BE2C (cell line): ENCODE measurements around the gene SHF.

Experiments
- DNase-seq: peaks from one replicate; pipeline ENCODE4 v3.0.0-alpha.2; 2020
- H3K27me3 ChIP-seq: fragments of 250-450 bp; sonication (Bioruptor Pico); 2 replicates; pipeline ENCODE4 v1.5.1; 2020; ENCODE audit warnings: mild to moderate bottlenecking
- H3K36me3 ChIP-seq: fragments of 250-450 bp; sonication (Bioruptor Pico); 2 replicates; pipeline ENCODE4 v1.5.1; 2020; ENCODE audit warnings: mild to moderate bottlenecking
- H3K4me1 ChIP-seq: fragments of 250-450 bp; sonication (Bioruptor Pico); 2 replicates; pipeline ENCODE4 v1.5.1; 2020
- H3K4me3 ChIP-seq: 2 replicates; pipeline ENCODE4 v1.5.1; 2011; ENCODE audit warnings: low read depth, low read length
- H3K9me3 ChIP-seq: fragments of 250-450 bp; sonication (Bioruptor Pico); 2 replicates; pipeline ENCODE4 v1.5.1; 2020
- CTCF ChIP-seq: IDR thresholded peaks from 2 replicates; pipeline ENCODE4 v1.5.1; 2012; ENCODE audit warnings: mild to moderate bottlenecking, low read depth, low read length

Gene SHF

GRCh38 chr15:45182996-45183395 lies 4.8 kb downstream of the SHF start:
- Histone ChIP-seq H3K27me3 (no peaks in the 10 kb centered on the region), H3K9me3 (no peaks in the 10 kb centered on the region), H3K4me1 (peaks cover 28% of the 10 kb centered on the region), H3K4me3 (no peak overlapping the region), H3K36me3 (peaks cover 66% of the 10 kb centered on the region)
- no peak for DNase-seq
- TF ChIP-seq CTCF: no peak

- Histone ChIP-seq H3K27me3 (no peaks in the 10 kb centered on the region), H3K36me3 (peaks cover 79% of the 10 kb centered on the region), H3K4me3 (no peak overlapping the region), H3K9me3 (no peaks in the 10 kb centered on the region), H3K4me1 (peaks cover 28% of the 10 kb centered on the region)
- DNase-seq: peak; percentile 52
- TF ChIP-seq CTCF: no peak
Observed at GRCh38 chr15:45181491-45182285, 6.1 kb downstream of the SHF start.

- DNase-seq: no peak
- Histone ChIP-seq H3K4me1 (peaks cover 28% of the 10 kb centered on the region), H3K9me3 (no peaks in the 10 kb centered on the region), H3K27me3 (no peaks in the 10 kb centered on the region), H3K36me3 (peaks cover 84% of the 10 kb centered on the region), H3K4me3 (no peak overlapping the region)
- no peak for TF ChIP-seq CTCF
Observed at GRCh38 chr15:45180648-45181436, 6.9 kb downstream of the SHF start.

- no peak overlapping the region for H3K4me3 ChIP-seq
- no peaks in the 10 kb centered on the region for H3K9me3 ChIP-seq
- H3K4me1 ChIP-seq: peaks cover 28% of the 10 kb centered on the region
- no peak for TF ChIP-seq CTCF
- H3K36me3 ChIP-seq: peaks cover 86% of the 10 kb centered on the region
- DNase-seq: no peak
- no peaks in the 10 kb centered on the region for H3K27me3 ChIP-seq
Observed at GRCh38 chr15:45180201-45180600, 7.6 kb downstream of the SHF start.

GRCh38 chr15:45179221-45179985 lies 8.4 kb downstream of the SHF start:
- Histone ChIP-seq H3K9me3 (no peaks in the 10 kb centered on the region), H3K4me3 (no peak overlapping the region), H3K36me3 (peaks cover 94% of the 10 kb centered on the region), H3K4me1 (peaks cover 26% of the 10 kb centered on the region), H3K27me3 (no peaks in the 10 kb centered on the region)
- peak; percentile 49 for DNase-seq
- TF ChIP-seq CTCF: peak; percentile 64
